ENCODE results near the gene TIMP3.

TIMP3 gene

DNA sequence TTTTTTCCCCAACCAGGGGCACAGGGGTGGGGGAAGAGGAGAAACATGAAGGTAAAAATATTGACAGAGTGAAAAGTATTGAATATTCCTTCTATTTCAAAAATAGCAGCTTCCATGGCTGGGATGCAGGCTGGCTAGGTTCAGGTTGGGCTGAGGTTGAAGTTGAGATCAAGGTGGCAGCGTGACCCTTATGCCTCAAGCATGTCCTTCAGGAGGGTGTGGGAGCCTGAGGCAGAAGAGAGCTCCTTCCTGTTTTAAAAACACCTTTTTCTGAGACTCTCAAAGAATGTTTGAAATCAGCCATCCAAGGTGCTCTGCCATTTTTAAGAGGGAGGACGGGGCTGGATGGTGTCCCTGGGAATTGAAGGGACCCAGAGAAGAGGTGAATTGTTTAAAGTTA, 29.5 kb downstream of the TIMP3 start:
- DNase-seq = no peak

DNA sequence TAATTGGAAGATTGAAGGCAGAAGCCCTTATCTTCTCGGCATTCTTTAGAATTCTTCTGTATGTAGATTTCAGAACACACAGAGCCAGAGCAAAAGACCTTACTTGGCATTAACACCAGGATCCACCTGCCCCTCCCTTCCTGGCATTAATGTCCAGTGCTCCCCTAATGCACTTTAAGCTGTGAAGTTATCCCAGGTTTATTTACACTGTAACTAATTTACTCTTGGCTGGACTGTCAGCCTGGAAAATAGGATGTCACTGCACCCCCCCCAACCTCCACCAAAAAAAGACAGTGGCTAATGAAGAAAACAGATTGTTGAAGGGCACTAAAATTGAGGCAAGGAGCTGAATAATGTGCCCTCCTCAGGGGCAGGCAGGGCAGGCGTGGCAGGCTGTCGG, 30.1 kb downstream of the TIMP3 start:
- DNase-seq = no peak

DNA sequence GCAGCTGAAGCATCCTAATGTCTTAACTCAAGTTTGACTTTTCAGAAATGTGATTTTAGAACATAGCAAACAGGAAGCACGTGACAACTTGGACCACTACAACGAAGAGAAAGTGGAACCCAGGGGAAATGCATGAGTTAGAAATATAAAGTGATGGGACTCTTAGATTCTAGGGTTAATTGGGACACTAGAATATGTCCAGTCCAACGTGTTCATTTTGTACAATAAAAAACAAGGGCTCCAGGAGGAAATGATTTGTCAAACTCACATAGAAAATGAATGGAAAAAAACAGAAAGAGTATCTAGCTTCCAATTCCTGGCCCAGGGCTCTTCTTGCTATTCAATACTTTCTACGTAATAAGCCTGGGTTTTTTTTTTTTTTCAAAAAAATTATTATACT, 30.7 kb downstream of the TIMP3 start:
- no peak for DNase-seq

DNA sequence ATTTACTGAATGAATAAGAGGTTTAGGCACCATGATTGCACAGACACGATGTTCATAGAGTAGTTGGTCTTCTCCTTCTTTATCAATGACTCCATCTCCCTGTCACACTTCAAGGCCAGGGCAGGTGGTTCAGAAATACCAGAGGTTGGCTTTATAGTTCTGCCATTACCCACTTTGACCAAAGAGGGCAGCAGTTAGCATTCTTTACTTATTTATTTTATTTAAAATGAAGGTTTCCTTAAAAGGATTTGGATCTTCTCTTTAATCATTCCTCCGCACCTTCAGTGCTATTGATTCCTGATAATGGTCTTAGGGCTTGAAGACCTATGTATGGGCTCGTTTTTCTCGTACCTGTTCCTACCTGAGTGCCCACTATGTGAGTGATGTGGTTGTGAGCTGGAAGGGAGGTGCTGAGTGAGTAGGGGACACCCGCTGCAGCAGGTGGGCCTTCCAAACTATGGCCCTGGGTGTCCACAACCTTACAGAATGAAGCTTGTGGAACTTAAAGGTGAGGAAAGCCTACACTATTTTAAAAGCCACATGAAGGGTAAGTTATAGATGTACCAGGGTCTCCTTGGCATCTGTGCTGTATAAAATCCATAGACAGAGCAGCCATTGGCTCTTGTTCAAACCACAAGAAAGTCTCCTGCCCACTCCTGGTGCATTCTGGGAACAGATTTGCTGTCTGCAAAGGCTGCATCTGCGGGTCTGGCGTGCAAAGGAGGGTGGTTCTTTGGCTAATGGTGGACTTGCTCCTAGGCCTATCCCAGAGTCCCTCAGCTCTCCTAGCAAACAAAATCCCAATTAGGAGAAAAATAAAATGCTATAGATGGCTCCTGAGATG, 35.0 kb downstream of the TIMP3 start:
- DNase-seq = peak; percentile 20

DNA sequence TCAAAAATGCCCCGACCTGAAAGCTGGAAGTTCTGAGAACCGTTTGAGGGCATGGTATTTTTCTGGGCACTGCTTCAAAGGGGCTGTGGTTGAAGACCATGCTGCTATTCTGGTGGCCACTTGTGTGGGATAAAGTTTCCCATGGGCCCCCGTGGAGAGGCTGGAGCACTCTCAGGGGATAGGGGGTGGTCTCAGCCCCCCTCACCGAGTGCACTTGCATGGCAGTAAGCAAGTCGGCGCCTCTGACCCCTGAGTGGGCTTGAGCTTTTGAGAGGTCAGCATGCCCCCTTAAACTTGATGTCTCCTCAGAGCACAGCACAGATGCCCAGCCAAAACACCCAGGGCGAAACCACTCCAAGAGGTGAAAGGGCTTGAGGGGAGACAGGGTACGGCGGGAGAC, 35.6 kb downstream of the TIMP3 start:
- DNase-seq = no peak

DNA sequence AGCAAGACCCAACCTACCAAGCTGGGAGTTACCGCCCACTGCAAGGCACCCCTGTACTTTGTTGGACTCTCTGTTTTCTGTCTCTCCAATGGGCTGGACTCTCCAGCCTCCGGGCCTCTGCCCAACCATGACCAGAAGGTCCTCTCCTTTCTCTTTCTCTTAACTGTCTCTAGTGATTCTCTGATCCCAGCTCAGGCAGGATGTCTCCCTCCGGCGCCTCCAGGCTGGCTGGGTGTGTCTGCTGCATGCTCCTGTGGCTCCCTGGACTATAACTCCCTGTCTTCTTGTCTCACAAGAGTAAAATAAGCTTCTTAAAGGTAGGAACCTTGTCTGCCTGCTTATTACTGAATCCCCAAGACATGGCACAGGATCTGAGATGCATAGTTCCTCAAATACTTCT, 36.3 kb downstream of the TIMP3 start:
- no peak for DNase-seq

DNA sequence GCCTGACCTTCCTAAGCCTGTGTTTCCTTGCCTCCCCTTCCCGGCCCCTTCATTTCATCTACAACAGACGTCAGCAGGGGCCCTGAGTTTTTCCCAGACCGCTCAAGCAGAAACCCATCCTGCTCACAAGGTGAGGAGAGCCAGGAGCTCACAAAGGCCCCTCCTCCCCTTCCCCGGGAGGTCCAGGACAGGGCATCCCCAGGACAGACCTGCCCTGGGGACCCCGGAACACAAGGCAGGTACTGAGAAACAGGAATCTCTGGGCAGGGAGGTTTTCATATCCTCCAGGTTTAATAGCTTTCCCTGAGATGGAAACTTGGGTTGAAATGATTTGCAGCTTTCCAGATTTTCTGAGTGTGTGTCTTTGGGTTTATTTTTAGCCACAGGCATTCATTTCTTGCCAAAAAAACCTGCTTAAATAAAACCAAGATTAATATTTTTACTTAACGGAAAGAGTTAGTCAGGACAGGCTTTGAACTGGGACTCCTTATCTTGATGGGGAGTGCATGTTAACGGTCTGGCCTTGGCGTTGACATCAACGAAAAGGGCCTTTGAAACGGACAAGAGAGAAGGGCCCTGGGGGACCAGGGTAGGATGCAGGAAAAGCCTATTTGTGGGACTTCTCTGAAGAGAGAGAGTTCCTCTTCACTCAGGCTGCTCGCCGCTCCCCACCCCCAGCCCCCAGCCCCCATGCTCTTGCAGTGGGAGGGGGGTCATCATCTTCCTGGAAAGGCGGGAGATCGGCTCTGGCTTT, 38.5 kb downstream of the TIMP3 start:
- no peak for DNase-seq

DNA sequence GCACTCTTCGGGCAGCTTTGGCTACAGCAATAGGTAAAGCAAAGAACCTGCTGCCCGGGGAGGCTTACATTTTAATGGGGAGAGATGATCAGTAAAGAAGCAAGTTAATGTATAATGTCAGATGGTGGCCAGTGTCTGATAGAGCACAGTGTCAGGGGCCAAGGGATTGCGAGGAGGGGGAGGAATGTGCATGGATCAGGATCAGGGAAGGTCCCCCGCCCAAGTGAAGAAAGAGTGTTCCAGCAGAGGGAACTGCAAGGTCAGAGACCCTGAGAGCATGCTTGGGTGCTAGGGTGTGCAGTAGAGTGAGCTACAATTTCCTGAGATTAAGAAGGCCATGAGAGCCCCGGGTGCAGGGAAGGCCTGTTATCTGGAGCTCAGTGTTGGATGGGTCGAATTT, 39.7 kb downstream of the TIMP3 start:
- no peak for DNase-seq

DNA sequence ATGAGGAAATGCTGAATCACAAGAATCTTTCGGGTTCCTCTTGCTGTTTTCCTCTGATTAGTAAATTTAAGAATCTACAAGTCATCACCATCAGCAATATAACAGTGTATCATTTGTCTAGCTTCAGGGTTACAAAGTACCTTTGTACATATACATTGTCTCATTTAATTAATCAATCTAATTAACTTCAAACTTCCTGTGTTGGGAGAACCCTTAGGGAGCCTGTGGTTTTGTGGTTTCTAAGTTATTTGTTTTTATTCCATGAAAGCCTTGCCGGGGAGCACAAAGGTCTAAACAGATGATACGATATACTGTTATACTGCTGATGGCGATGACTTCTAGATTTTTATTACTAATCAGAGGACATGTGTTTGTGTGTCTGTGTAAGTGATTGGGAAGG, 41.0 kb downstream of the TIMP3 start:
- no peak for DNase-seq

DNA sequence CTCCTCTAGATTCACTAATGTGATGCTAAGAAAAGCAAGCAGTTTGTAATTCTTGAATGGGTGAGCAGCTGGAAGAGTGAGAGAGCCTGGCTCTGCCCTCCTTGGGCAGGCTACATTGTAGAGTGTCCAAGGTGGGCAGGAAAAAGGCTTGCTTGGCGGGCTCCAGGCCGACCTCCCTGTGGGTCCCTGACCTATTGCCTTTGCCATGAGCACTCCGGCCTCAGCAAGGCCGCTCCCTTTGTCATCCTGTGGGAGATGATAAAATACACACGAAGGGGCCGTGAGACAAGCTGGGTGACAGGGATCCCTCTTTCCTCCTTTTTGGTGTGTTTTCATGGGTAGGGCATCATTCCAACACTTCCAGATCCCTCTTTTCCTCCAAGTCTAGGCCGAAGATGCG, 41.8 kb downstream of the TIMP3 start:
- no peak for DNase-seq

DNA sequence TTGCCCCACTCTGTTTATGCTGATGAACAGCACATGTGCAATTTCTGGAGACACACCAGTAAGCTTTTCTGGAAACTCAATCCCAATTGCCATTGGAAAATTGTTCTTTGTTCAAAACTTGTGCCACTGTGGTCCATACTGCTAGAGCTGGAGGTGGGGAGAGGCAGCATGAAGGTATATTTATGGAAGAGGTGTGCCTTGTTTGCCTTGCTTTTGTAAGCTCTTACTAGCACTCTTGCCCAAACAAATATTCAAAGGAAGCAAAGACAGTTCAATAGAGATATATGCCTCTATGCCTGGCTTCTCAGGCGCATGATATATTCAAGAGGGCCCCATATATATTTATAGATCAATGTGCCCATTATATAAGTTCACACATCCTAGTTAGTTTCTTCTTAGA, 42.7 kb downstream of the TIMP3 start:
- DNase-seq = no peak

DNA sequence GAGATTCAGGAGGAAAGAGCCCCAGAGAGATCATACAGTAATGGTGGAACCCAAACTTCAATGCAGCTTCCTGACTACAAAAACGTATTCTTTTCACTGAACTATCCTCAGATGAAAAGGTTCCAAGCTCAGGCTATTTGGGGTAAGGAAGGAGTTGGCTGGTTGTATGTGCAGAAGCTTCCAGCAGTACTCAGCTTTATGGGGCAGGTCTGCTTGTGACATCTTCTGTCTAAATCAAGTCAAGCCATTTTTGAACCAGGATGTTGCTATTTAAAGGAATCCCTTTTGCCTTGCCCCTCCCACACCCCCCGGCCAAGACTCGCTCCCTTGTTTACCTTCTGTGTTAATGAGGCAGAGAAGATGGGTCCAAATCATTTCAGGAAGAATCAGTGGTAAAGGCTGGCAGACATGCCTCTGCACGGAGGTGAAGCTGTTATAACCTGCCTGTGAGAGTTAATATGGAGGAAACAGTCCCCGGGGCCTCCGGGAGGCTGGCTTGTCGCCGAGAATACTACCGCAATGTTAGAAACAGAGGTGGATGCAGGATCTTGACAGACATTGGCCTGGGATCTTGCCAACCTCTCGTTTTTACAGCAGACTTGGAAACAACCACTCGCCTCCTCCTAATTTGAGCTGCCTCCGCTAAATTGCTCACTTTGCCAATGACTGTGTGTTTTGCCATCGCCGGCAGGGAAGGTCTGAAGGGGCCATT, 45.4 kb downstream of the TIMP3 start:
- DNase-seq = peak; percentile 28

DNA sequence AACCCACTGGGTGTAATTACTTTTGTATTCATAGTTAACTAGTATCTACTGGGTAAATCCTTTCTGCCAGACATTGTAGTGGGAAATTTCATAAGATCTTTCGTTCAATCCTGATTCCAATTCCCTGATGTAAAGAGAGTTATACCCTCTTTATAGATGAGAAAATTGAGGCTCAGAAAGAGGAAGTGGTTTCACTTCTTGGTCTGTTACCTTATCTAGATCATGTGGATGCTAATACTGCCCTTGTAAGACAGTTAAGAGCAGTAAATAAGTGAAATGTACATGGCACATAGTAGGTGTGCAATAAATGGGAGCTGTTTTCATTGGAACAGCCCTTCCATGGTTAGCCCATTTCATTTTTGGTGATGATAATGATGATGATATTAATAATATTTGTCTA, 46.7 kb downstream of the TIMP3 start:
- DNase-seq = no peak

DNA sequence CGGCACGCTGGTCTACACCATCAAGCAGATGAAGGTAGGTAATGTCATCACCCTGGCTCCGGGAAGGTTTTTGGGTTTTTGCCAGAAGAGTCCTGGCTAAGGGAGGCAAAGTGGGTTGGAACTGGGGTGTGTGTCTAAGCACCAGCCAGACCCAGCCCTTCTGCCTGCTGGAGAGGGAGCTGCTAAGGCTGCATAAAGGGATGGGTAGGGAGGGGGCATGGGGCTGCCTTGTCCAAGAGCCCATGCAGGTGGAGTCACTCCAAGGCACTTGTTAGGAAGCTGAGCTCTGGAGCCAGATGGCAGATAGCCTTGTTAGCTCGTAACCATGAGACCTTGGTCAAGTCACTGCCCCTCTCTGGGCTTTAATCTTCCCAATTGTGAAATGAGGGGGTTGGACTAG, 48.0 kb downstream of the TIMP3 start:
- DNase-seq = no peak

DNA sequence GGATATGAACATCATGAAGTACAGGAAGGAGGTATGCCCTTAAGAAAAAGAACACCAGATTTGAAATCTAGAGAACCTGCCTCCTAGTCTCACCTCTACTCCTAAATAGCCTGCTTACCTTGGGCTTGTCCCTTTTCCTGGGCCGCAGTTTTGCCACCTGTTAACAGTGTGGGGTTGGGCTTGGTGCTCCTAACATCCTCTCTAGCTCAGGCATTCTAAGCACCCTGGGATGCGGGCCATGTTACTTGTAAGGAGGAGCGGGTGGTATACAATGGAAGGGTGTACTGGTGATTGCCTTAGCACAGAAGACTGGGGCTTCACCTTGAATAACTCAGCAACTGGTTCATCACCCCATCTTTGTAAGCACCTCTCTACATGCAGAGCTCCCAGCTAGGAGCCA, 48.7 kb downstream of the TIMP3 start:
- DNase-seq = no peak

DNA sequence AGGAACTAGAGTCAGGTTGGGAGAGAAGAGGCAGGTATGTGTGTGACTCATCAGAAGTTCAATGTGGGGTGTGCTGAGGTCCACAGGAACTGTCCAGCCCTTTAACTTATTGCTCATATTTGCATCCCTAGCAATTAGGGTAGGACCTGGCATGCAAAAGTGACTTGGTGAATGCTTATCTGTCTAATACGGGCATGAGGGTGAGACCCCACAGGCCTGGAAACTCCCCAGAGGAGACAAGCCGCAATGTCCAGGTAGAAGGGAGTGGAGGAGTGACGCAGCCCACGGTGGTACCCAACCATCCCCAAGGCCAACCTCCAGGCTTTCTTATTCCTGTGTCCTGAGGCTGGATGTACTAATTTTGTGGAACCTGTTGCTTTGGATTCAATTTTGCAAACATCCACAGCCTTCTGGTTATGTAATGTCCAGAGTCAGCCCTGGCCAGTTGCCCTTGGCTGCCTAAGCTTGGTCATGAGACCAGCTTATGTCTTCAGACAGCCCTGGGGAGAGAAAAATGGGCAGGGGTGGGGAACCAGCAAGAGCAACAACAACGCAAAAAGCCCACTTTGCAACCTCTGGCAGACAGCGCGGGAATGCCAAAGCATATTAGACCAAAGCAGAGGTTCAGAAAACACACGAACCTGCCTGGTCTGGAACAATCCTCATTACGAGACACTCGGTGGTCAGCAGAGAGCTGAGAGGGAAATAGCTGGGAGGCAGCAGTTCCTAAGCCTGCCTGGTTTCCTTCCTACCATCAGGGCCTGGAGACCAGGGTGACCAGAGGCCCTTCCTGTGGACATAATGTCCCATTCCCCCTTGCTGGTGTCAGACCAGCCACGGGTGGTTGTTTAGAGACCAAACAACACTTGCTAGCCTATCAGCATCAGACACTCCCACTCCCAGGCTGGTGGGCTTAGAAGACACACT, 49.3 kb downstream of the TIMP3 start:
- DNase-seq = no peak

DNA sequence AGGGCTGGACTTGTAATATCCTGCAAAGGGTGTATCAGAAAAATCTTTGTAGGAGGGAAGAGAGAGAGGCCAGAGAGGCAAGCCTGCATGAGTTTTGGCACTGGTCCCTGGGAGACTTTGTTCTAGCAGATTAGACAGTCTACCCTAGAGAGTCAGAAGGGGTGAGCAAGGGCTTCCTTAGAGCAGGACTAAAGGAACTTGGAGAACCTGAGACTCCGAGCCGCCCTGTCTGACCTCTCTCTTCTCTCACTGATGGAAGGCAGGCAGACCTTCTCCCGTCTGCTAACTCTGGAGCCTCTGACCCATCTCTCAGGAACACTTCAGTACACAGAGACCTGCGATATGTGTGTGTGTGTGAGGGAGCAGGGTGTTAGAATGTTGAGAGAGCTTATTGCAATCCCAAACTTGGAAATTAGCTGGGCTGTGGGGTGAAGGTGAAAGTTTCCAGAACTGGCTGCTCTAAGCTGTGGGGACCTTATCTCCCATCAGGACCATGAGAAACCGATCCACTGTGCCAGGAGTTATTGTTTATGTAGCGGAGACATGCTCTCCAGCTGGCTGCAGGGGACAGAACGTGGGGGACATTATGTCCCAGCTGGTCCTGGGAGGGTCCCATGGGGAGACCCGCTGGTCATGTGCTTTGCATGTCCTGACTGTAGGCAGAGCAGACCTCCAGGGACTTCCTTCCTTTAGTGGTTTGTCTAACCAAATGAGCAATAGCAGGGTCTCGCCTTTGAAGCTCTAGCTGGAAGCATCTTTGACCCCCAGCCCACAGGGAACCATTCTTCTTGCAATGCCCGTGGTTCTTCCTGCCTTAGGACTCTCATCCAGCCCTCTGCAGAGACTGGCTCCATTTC, 51.1 kb downstream of the TIMP3 start:
- DNase-seq = no peak

DNA sequence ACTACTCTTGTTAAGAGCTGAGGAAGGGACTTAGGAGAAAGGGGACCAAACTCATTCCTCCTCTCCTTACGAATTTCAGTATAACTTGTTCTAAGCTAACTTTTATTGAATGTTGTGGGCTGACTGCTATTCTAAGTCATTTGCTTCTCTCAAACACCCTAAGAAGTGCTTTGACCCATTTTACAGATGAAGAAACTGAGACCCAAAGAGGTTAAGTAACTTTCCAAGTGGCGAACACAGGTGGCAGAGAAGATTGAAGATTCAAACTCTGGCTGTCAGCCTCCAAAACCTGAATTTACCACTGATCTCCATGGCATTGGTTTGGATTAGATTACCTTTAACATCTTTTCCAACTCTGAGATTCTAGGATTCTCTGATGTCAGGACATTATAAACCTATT, 52.2 kb downstream of the TIMP3 start:
- DNase-seq = no peak

DNA sequence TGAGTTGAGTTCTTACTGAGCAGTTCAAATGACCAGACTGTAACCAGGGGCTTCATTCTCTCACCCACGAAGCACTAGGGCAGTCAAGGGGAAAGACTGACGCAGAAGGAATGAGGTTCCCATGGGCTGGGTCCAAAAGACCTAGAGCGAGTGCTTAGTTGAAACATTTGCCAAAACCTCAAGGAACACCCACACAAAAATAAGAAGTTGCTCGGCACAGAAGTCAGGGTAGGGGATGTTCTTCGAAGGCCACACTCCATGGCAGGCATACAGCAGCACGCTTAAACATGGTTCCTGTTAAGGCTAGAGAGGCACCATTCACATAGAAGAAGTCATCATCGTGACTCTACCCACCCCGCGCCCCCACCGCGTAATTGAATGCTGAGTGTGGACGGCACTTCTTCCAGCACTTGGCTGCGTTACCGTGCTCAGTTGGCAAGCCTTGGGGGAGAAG, 52.9 kb downstream of the TIMP3 start:
- no peak for DNase-seq

DNA sequence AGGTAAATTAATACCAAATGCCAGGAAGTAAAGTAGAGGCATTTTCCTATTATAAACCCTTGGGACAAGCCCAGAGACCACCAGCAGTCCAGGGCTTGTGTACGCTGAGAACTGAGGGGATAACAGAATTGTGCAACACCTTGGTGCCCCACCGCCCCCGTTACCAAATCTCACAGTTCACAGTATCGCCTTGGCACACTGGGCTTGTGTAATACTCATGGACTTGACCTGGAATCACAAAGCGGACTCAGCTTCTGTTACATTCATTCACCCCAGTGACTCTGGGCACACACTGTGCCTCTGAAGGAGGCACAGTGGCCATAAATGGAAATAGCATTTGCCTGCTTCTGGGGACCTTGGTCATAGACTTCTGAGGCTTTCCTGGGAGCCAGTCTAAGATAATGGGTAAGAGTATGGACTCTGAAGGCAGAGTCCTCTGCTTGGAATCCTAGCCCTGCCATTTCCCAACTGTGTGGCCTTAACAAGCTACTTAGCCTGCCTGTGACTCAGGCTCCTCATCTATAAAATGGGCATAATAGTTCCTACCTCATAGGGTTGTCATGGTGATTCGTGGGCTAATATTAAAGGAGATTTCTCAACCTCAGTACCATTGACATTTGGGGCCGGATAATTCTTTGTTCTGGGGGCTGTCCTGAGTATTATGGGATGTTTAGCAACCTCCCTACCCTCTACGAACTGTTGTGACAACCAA, 53.7 kb downstream of the TIMP3 start:
- DNase-seq = no peak

DNA sequence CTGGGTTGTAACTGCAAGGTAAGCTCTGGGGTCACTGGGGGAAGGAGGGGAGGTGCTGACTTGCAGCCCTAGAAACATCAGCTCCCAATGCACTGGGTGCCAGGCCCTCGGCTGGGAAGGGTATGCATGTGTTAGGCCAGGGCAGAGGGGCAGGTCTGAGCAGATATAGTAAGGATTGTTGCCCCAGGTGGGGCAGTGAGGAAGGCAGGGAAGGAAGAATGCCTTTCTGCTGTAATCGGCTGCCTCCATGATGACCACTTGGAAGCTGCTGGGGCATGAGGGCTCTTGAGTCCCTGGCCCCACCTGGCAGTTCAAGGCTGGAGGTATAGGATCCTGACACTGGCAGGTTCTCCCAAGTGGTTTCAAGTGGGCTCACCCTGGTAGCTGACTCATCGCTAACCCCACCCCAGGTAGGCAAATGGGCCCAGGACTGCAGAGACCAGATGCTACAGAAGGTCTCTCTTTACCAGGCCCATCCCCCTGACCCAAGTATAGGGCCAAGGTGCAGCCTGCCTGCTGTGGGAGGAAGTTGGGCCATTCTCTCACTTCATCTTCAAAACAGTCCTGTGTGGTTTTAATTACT, 56.7 kb downstream of the TIMP3 start:
- no peak for DNase-seq

Measured in NCI-H1694 (cell line).